ENCODE data around the gene CD82.

Gene CD82

DNA sequence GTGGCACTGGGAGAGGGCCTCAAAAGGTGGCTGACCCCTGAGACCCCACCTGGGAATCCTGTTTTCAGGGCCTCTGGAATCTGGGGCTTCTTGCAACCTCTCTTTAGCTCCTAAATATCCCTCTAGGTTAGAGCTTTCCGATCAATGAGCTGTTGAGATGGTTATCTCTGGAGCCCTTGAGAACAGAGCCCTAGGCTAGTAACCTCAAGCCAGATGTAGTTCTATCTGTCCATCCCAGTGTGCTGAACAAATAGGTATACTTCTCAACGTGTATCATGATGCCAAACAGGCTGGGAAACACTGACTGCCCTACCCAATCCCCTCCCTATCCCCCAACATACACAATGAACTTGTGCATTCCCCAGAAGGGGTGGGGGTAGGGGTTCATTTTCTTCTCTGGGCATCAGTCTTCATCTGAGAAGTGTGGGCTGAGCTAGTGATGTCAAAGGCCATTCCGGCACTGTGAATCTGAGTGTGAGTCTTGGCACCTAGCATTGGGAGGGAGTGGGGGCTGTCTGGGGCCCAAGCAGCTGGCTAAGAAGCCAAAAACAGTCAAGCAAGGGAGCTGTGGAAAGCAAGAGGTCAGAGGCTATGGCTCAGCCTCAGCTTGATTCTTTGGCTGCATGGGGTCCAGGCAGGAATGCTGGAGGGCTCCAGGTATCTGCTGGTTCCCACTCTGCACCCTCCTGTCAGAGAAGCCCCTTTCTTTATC is 17.3 kb downstream of the CD82 start:
- no peak overlapping the region for H3K27ac ChIP-seq
- TF ChIP-seq ZFX (IDR thresholded peaks at IDR 0.05; ENCODE audit: borderline replicate concordance) = no peak
- TF ChIP-seq, protein P1, sequence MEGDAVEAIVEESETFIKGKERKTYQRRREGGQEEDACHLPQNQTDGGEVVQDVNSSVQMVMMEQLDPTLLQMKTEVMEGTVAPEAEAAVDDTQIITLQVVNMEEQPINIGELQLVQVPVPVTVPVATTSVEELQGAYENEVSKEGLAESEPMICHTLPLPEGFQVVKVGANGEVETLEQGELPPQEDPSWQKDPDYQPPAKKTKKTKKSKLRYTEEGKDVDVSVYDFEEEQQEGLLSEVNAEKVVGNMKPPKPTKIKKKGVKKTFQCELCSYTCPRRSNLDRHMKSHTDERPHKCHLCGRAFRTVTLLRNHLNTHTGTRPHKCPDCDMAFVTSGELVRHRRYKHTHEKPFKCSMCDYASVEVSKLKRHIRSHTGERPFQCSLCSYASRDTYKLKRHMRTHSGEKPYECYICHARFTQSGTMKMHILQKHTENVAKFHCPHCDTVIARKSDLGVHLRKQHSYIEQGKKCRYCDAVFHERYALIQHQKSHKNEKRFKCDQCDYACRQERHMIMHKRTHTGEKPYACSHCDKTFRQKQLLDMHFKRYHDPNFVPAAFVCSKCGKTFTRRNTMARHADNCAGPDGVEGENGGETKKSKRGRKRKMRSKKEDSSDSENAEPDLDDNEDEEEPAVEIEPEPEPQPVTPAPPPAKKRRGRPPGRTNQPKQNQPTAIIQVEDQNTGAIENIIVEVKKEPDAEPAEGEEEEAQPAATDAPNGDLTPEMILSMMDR (IDR thresholded peaks at IDR 0.05) = no peak

DNA sequence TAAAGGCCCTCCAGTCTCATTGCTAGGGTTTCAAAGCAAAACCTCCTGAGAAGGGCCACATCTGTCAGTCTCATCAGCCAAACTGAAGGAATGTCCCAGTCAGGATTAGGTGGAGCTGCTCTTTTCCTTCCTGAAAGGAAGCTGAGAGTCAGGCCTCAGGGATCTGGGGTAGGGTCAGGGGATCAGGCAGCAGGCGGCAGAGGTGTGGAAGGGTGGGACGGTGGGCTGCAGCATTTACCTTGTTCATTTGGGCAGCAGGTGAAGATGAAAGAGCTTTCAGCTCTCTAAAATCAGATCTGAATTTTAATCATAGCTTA is 17.8 kb downstream of the CD82 start:
- H3K27ac ChIP-seq = no peak overlapping the region
- TF ChIP-seq, protein P1 (IDR thresholded peaks at IDR 0.05) = no peak
- no peak for TF ChIP-seq ZFX (IDR thresholded peaks at IDR 0.05; ENCODE audit: borderline replicate concordance)

DNA sequence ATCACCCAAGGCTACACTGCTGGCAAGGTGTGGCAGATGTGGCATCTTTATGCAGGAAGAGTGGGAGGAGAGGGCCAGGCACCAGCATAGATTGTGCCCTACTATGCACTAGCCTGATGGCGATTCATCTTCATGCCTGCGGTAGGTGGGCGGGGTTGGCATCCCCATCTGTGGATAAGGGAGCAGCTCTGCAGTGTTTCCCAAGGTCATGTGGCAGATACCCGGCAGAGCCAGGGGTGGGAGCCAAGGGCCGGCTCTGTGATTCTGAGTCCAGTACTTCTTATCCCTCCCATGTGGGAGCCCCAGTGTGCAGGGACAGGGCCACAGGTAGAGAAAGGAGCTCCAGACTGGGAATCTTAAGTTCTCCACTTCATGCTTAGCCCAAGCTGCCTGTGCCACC is 20.0 kb downstream of the CD82 start:
- TF ChIP-seq, protein P1 (IDR thresholded peaks at IDR 0.05) = no peak
- TF ChIP-seq ZFX (IDR thresholded peaks at IDR 0.05; ENCODE audit: borderline replicate concordance) = no peak
- no peak overlapping the region for H3K27ac ChIP-seq

DNA sequence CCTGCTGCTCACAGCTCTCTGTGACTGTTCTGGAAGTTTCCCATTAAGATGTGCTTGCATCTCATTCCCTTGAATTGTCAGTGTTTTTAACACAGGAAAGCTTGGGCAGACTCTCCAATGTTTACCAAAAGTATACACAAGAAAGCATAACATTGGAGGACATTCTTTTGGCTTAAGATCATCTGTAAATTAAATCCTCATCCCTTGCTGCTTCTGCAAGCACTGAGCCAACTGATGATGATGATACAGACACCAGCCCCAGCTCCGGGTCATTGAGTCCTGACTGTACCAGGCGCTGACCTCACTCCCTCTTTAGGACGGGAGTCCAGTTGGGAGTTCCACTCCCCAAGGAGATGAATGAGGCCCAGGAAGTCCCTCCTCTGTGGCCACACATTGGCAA is 23.8 kb downstream of the CD82 start:
- no peak overlapping the region for H3K27ac ChIP-seq
- no peak for TF ChIP-seq ZFX (IDR thresholded peaks at IDR 0.05; ENCODE audit: borderline replicate concordance)
- TF ChIP-seq, protein P1 (IDR thresholded peaks at IDR 0.05) = no peak

DNA sequence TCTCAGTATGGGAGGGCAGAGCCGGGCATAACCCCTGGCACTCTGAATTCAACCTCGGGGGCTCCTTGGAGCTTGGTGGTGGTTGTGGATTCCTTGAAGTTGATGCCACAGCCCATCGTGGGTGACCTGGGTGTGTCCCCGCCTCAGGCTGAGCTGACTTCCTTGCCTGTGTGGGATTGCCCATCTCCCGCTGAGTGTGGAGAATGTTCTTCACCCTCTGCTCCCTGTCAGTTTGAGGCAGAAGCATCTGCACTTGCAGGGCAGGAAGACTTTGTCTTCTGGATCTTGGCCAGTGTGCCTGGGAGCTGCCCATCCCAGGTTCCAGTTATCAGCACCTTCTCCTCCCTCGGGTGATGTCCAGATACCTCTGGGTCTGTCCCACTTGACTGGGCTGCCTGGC is 25.3 kb downstream of the CD82 start:
- H3K27ac ChIP-seq = no peak overlapping the region
- no peak for TF ChIP-seq ZFX (IDR thresholded peaks at IDR 0.05; ENCODE audit: borderline replicate concordance)
- TF ChIP-seq, protein P1 (IDR thresholded peaks at IDR 0.05) = no peak

DNA sequence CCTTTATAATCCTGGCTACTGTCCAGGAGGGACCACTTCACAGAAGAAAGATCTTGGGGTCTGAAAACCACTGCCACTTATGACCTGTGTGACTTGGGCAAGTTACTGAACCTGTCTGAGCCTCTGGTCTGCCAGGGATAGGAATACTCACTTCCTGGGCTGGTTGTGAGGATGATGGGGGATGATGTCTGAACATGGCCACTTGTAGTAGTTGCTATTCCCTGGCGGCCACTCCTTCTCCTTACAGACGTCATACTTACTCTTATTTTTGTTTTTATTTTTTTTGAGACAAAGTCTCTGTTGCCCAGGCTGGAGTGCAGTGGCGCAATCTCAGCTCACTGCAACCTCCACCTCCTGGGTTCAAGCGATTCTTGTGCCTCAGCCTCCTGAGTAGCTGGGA is 26.1 kb downstream of the CD82 start:
- no peak for TF ChIP-seq ZFX (IDR thresholded peaks at IDR 0.05; ENCODE audit: borderline replicate concordance)
- TF ChIP-seq, protein P1 (IDR thresholded peaks at IDR 0.05) = no peak
- H3K27ac ChIP-seq = no peak overlapping the region

DNA sequence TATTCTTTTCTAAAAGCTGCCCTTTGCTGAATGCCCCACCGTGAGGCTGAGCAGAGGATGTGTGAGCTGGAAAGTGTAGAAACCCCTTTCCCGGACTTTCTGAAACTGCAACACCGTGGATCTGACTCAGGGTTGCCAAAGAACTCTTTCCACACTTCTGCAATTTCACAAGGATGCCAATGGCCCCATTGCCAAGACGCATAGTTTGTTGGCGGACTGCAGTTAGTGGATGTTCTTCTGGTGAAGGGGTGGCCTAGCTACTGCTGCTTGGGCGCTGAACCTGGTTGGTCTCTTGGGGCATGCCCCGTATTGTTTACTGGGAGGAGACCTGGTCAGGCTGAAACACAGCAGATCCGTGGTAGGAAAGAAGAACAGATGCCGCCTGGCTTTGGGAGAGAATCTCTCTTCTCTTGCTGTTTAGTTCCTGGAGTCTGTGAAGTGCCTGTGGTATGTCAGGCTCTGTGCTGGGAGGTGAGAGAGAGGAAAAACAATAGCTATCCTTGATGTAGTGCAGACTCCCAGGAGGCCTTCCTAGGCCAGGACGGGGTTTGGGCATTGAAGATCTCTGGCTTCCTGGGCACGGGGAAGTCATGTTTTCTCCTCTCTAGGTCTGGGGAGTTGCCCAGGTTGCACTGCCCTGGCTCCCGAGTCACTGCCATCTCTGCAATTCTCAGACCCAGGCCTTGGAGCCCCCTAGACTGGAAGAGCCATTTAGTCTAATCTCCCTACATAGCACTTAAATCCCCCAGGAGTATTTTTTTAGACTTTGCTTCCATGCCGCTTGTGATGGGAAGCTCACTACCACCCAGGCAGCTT is 26.9 kb downstream of the CD82 start:
- no peak overlapping the region for H3K27ac ChIP-seq

More for the DNA sequence above, 26.9 kb downstream of the CD82 start:
- TF ChIP-seq, protein P1 (IDR thresholded peaks at IDR 0.05) = no peak
- no peak for TF ChIP-seq ZFX (IDR thresholded peaks at IDR 0.05; ENCODE audit: borderline replicate concordance)
